Left ventricle myocardium inferior (tissue), 1 donor: ENCODE data around the gene NOB1. TPM values are rescaled to one million over a fixed set of nuclear protein-coding genes. Genes with fewer than 3 reads are reported as not detected.

Source experiments
- DNase-seq: peaks from one replicate; pipeline ENCODE4 v3.0.0-alpha.2; 2020
- H3K27ac ChIP-seq: fragments of 200-600 bp; replicated peaks from 2 replicates; pipeline ENCODE4 v1.8.0; 2021
- H3K27me3 ChIP-seq: fragments of 200-600 bp; 2 replicates; pipeline ENCODE4 v1.8.0; 2021; ENCODE audit warnings: low read depth
- H3K36me3 ChIP-seq: fragments of 200-600 bp; 2 replicates; pipeline ENCODE4 v1.8.0; 2021
- H3K4me1 ChIP-seq: fragments of 200-600 bp; 2 replicates; pipeline ENCODE4 v1.8.0; 2021
- H3K4me3 ChIP-seq: fragments of 200-600 bp; 2 replicates; pipeline ENCODE4 v1.8.0; 2021; ENCODE audit warnings: mild to moderate bottlenecking, moderate library complexity
- H3K9me3 ChIP-seq: fragments of 200-600 bp; replicated peaks from 2 replicates; pipeline ENCODE4 v1.8.0; 2021
- intact Hi-C: fragments of 100-400 bp; cut with micrococcal nuclease; formaldehyde crosslinking; loops from one replicate; pipeline ENCODE4 v1.11.0; 2022
- total RNA-seq: library from RNA; stranded (reverse); fragmentation: NEBNext Ultra II Directional; extraction: Animal tissue kit (Norgen Biotek cat#: 25700); gene quantifications from one replicate; pipeline ENCODE4 v1.2.1, GENCODE V29; 2021
- TF ChIP-seq, protein P1 (sequence below): fragments of 200-600 bp; IDR thresholded peaks from 2 replicates; pipeline ENCODE4 v1.8.0; 2021; ENCODE audit warnings: antibody characterized with exemption, mild to moderate bottlenecking, borderline replicate concordance
- donor health status: DM: no; HTN: yes; CAD: no; lungs with severe emphysema.

Gene NOB1
- total RNA-seq, 1 donor from 2014 or later: 14.7 TPM

DNA sequence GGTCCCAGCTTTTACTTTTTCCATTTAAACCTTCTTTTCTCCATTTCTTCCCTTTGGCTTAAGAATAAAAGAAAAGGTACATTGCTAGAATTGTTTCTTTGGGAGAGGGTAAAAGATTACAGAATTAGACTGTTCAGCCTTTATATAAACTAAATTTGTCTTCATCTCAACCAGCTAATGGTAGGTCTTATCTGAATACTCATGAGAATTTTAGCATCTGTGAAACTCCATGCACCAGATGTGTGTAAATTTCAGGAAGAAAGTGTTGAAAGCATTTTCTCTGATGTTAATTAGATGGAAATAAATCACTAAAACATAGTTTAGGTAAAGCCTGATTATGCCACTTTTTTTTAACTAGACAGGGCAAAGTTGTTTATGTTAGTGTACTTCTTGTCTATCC lies 53.3 kb downstream of the NOB1 start:
- peaks cover 32% of the 10 kb centered on the region for H3K36me3 ChIP-seq
- no peak overlapping the region for H3K4me3 ChIP-seq
- no peaks in the 10 kb centered on the region for H3K27me3 ChIP-seq
- no peak overlapping the region for H3K27ac ChIP-seq
- TF ChIP-seq, protein P1, sequence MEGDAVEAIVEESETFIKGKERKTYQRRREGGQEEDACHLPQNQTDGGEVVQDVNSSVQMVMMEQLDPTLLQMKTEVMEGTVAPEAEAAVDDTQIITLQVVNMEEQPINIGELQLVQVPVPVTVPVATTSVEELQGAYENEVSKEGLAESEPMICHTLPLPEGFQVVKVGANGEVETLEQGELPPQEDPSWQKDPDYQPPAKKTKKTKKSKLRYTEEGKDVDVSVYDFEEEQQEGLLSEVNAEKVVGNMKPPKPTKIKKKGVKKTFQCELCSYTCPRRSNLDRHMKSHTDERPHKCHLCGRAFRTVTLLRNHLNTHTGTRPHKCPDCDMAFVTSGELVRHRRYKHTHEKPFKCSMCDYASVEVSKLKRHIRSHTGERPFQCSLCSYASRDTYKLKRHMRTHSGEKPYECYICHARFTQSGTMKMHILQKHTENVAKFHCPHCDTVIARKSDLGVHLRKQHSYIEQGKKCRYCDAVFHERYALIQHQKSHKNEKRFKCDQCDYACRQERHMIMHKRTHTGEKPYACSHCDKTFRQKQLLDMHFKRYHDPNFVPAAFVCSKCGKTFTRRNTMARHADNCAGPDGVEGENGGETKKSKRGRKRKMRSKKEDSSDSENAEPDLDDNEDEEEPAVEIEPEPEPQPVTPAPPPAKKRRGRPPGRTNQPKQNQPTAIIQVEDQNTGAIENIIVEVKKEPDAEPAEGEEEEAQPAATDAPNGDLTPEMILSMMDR: no peak
- peaks cover 4% of the 10 kb centered on the region for H3K4me1 ChIP-seq
- intact Hi-C loops: no loop called here
- DNase-seq: no peak
- H3K9me3 ChIP-seq: no peaks in the 10 kb centered on the region

DNA sequence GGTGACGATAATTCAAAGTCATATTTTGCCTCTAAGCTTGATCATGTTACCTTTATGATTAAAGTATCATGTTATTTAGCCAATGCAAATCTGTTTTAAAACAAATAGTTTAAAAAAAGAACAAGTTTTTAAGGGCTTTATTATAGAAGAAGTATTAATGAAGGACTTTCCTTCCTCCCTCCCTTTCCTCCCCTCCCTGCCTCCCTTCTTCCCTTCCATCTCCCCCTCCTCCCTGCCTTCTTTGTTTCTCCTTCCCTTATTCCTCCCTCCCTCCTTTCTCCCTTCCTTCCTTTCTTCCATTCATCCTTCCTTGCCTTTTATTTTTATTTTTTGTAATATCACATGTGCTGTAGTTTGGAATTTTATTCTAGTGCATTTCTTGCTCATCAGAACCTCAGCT lies 54.8 kb downstream of the NOB1 start:
- TF ChIP-seq, protein P1: no peak

DNA sequence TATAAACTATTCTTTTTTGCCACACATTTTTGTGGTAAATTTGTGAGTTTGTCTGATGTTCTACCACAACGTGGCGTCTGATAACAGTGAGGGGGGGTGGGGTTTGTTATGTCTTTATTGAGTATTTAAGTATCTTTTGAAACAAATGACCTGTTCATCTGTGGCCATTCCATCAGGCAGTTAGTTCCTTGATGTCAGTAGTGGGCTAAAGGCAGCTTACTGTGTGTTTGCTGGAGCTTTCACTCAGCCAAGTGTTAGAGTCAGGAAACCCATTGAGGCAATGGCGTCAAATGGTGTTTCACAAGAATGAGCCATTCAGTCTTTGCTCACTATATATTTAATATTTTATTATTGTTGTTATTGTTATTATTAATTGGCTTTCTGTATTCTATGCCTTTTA lies 56.3 kb downstream of the NOB1 start:
- peaks cover 57% of the 10 kb centered on the region for H3K36me3 ChIP-seq

More for the DNA sequence above, 54.8 kb downstream of the NOB1 start:
- H3K9me3 ChIP-seq: no peaks in the 10 kb centered on the region
- peaks cover 48% of the 10 kb centered on the region for H3K36me3 ChIP-seq
- H3K4me1 ChIP-seq: peaks cover 4% of the 10 kb centered on the region
- intact Hi-C loops: no loop called here
- no peak overlapping the region for H3K27ac ChIP-seq
- no peak for DNase-seq
- no peaks in the 10 kb centered on the region for H3K27me3 ChIP-seq
- no peak overlapping the region for H3K4me3 ChIP-seq

DNA sequence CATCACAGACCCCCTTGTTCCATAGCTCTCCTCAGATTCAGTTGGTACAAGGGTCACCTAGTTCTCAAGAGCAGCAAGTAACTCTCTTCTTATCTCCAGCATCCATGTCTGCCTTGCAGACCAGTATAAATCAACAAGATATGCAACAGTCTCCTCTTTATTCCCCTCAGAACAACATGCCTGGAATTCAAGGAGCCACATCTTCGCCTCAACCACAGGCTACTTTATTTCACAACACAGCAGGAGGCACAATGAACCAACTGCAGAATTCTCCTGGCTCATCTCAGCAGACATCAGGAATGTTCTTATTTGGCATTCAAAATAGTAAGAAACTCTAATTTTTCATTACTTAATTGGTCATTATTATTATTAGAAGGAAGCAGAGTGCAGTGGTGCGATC lies 60.8 kb downstream of the NOB1 start:
- H3K9me3 ChIP-seq: no peaks in the 10 kb centered on the region
- H3K4me1 ChIP-seq: no peaks in the 10 kb centered on the region
- TF ChIP-seq, protein P1: no peak
- no peak overlapping the region for H3K4me3 ChIP-seq
- intact Hi-C loops: no loop called here
- H3K27me3 ChIP-seq: no peaks in the 10 kb centered on the region
- H3K27ac ChIP-seq: no peak overlapping the region
- DNase-seq: no peak
- peaks cover 85% of the 10 kb centered on the region for H3K36me3 ChIP-seq

More for the DNA sequence above, 56.3 kb downstream of the NOB1 start:
- intact Hi-C loops: no loop called here
- H3K4me1 ChIP-seq: peaks cover 4% of the 10 kb centered on the region
- TF ChIP-seq, protein P1: no peak
- no peaks in the 10 kb centered on the region for H3K27me3 ChIP-seq
- H3K27ac ChIP-seq: no peak overlapping the region
- H3K4me3 ChIP-seq: no peak overlapping the region
- no peaks in the 10 kb centered on the region for H3K9me3 ChIP-seq
- no peak for DNase-seq

DNA sequence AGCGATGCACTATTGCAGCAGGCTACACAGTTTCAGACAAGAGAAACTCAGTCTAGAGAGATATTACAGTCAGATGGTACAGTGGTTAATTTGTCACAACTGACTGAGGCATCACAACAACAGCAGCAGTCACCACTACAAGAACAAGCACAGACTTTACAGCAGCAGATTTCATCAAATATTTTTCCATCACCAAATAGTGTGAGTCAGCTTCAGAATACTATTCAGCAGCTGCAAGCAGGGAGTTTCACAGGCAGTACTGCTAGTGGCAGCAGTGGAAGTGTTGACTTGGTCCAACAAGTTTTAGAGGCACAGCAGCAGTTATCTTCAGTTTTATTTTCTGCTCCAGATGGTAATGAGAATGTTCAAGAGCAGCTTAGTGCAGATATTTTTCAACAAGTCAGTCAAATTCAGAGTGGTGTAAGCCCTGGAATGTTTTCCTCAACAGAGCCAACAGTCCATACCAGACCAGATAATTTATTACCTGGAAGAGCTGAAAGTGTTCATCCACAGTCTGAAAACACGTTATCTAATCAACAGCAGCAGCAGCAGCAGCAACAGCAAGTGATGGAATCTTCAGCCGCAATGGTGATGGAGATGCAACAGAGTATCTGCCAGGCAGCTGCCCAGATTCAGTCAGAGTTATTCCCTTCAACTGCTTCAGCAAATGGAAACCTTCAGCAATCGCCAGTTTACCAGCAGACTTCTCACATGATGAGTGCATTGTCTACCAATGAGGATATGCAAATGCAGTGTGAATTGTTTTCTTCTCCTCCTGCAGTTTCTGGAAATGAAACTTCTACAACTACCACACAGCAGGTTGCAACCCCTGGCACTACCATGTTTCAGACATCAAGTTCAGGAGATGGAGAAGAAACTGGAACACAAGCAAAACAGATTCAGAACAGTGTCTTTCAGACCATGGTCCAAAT lies 62.5 kb downstream of the NOB1 start:
- no peak for DNase-seq
- no peak overlapping the region for H3K27ac ChIP-seq
- no peaks in the 10 kb centered on the region for H3K27me3 ChIP-seq
- TF ChIP-seq, protein P1: no peak
- no peaks in the 10 kb centered on the region for H3K4me1 ChIP-seq
- intact Hi-C loops: no loop called here
- no peak overlapping the region for H3K4me3 ChIP-seq
- no peaks in the 10 kb centered on the region for H3K9me3 ChIP-seq
- H3K36me3 ChIP-seq: peaks cover 82% of the 10 kb centered on the region

Other genes with a start within 250 kb of the NOB1 start
- gene NFAT5, start 189.0 kb downstream of the NOB1 start, total RNA-seq: 13.9 TPM
- gene NQO1, start 28.4 kb downstream of the NOB1 start, total RNA-seq: 22.7 TPM
- 21.3 TPM for gene WWP2, start 7.4 kb upstream of the NOB1 start, total RNA-seq
- gene CLEC18A, start 196.4 kb upstream of the NOB1 start, total RNA-seq: 0.22 TPM